Ovary (tissue), 9 donors: ENCODE measurements around the gene OR51B4. TPM values are rescaled to one million over a fixed set of nuclear protein-coding genes. Genes with fewer than 3 reads are reported as not detected.

Source experiments
- DNase-seq, 5 donors: peaks; one replicate each; pipeline ENCODE4 v3.0.0-alpha.2; 2019 to 2020
- H3K27ac ChIP-seq, 2 donors: fragments of 200-600 bp; one replicate each; pipeline versions ENCODE4 v1.5.1 to v1.8.0; 2019 to 2022
- H3K27me3 ChIP-seq: fragments of 200-600 bp; one replicate; pipeline ENCODE4 v1.8.0; 2022
- H3K36me3 ChIP-seq: fragments of 200-600 bp; sonication (generic); one replicate; pipeline ENCODE4 v1.5.1; 2019
- H3K4me1 ChIP-seq: one replicate; pipeline ENCODE4 v1.8.1; 2013; ENCODE audit warnings: mild to moderate bottlenecking, moderate library complexity; ENCODE audit not compliant: insufficient read depth
- H3K4me3 ChIP-seq: fragments of 200-600 bp; sonication (generic); one replicate; pipeline ENCODE4 v1.5.1; 2017
- H3K9me3 ChIP-seq, 2 donors: fragments of 200-600 bp in 1 of 2; sonication (generic) in 1 of 2; one replicate each; pipeline versions ENCODE4 v1.5.1 to v1.8.1; 2013 to 2019; ENCODE audit warnings: mild to moderate bottlenecking in 1 of 2, moderate library complexity in 1 of 2
- EP300 ChIP-seq: sonication (generic); formaldehyde crosslinking; IDR thresholded peaks from one replicate; pipeline ENCODE4 v1.6.1; 2017; ENCODE audit warnings: antibody characterized with exemption
- POLR2A ChIP-seq: fragments of 450-650 bp; IDR thresholded peaks from one replicate; pipeline ENCODE4 v1.6.1; 2017; ENCODE audit warnings: antibody characterized with exemption, mild to moderate bottlenecking, moderate library complexity
- WGBS, 3 donors: extraction: QIAGEN DNeasy Blood & Tissue Kit in 1 of 3; methylation state at CpG; one replicate each; pipeline versions ENCODE4 v1.1.5 to v1.1.7; 2013 to 2017; 5-methylcytosine and 5-hydroxymethylcytosine counted together
- intact Hi-C, 4 donors: fragments of 100-400 bp; cut with DNase I; formaldehyde crosslinking; loops; one replicate each; pipeline versions ENCODE4 v1.11.0 to v1.15.1; 2022 to 2023
- polyA plus RNA-seq, 2 donors: library from polyadenylated mRNA; stranded (reverse); fragments of 200-250 nt in 1 of 2; fragments of 350-450 nt in 1 of 2; fragmentation: Illumina TruSeq in 1 of 2; extraction: RNeasy Lipid Tissue Mini Kit (QIAGEN cat#74804) in 1 of 2; gene quantifications; one replicate each; pipeline ENCODE4 v1.2.3, GENCODE V29; 2013 to 2014
- total RNA-seq, 7 donors: library from RNA; depleted of rRNA in 2 of 7; stranded (reverse); fragments of >200 nt in 2 of 7; fragmentation: NEBNext Ultra II Directional in 3 of 7; extraction: Animal tissue kit (Norgen Biotek cat#: 25700) in 3 of 7; gene quantifications; one replicate each; pipeline versions ENCODE4 v1.1.0 to v1.2.4, GENCODE V29; 2016 to 2023
- TF ChIP-seq, protein P1 (sequence below), 3 donors: fragments of 450-650 bp in 2 of 3; fragments of 200-600 bp in 1 of 3; IDR thresholded peaks; one replicate each; pipeline versions ENCODE4 v1.5.1 to v1.8.0; 2016 to 2022; ENCODE audit warnings: antibody characterized with exemption in 3 of 3, mild to moderate bottlenecking in 1 of 3
- donor health status: DM: no; HTN: no; CAD: no; lungs with moderate emphysema.
- donor health status: DM: no; HTN: no; CAD: no.
- donor health status: Bipolar disorder and iron deficiency.
- donor health status: DM: yes; HTN: yes; CAD: no.
- donor health status: DM: no; HTN: no; CAD: no.
- donor health status: DM: yes; HTN: yes; CAD: no.

The OR51B4 gene
- total and polyA plus RNA-seq, 9 donors, result 0.25 to 0.63 (median 0.46) TPM; not detected in 5

DNA sequence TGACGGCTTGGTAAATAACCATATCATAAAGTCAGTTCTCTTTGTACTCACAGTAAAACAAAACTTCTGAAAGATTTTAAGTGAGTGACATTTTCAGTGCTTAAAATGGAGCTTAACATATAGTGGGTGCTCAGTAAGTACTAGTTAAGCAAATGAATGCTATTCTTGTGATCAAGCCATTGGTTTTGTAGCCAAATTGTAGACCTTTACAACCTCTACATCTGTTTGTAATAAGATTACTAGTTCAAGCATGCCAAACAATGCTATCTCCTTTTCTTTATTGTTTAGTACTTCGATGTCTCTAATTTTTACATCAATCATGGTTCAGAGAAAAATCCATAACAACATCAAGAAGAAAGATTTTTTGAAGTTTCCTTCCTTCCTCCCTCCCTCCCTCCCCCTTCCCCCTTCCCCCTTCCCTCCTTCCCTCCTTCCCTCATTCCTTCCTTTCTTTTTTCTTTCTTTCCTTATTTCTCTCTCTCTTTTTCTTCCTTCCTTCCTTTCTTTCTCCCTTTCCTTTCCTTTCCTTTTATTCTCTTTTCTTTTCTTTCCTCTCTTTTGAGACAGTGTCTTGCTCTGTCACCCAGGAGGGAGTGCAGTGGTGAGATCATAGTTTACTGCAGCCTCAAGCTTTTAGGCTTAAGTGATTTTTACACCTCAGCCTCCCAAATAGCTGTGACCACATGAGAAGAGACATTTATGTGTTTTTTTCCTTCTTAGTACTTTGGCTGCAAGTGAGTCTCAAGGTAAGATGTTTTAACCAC lies 5.7 kb upstream of the OR51B4 start:
- no peaks in the 10 kb centered on the region for H3K36me3 ChIP-seq
- H3K4me1 ChIP-seq, result no peaks in the 10 kb centered on the region
- no peak overlapping the region for H3K27ac ChIP-seq
- no peak overlapping the region for H3K4me3 ChIP-seq
- no peaks in the 10 kb centered on the region for H3K9me3 ChIP-seq
- TF ChIP-seq EP300 (no peak), POLR2A (no peak)
- TF ChIP-seq, protein P1, sequence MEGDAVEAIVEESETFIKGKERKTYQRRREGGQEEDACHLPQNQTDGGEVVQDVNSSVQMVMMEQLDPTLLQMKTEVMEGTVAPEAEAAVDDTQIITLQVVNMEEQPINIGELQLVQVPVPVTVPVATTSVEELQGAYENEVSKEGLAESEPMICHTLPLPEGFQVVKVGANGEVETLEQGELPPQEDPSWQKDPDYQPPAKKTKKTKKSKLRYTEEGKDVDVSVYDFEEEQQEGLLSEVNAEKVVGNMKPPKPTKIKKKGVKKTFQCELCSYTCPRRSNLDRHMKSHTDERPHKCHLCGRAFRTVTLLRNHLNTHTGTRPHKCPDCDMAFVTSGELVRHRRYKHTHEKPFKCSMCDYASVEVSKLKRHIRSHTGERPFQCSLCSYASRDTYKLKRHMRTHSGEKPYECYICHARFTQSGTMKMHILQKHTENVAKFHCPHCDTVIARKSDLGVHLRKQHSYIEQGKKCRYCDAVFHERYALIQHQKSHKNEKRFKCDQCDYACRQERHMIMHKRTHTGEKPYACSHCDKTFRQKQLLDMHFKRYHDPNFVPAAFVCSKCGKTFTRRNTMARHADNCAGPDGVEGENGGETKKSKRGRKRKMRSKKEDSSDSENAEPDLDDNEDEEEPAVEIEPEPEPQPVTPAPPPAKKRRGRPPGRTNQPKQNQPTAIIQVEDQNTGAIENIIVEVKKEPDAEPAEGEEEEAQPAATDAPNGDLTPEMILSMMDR (IDR thresholded peaks at IDR 0.05), result no peak
- H3K27me3 ChIP-seq, result no peaks in the 10 kb centered on the region
- 53 to 70% (median 65%) methylated on average over 2 of the region's 2 CpGs for WGBS, 3 donors
- intact Hi-C loops, result no loop called here
- DNase-seq, result no peak

DNA sequence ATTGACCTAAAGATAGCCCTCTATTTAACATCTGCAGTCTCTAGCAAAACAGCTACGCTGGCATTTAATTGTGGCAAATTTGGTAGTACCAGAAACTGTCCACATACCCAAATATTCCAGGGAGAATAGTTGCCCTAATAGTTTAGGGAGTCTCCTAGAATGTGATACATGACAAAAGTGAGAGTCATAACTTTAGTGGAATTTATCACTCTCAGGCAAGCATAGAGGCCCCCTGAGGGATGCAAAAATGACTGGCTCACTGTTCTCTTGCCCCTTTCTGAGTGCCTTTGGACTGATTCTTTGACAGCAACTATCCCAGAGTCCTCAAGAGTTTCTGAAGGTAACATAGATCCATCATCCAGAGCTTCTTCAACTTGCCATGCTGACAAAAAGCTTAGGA lies 2.3 kb upstream of the OR51B4 start:
- Histone ChIP-seq H3K9me3 (no peaks in the 10 kb centered on the region), H3K36me3 (no peaks in the 10 kb centered on the region), H3K4me3 (no peak overlapping the region), H3K4me1 (no peaks in the 10 kb centered on the region), H3K27me3 (no peaks in the 10 kb centered on the region), H3K27ac (no peak overlapping the region)
- DNase-seq, result no peak
- 91 to 98% (median 91%) methylated on average over 1 of the region's 1 CpG for WGBS, 3 donors
- intact Hi-C loops, result no loop called here
- TF ChIP-seq, protein P1 (IDR thresholded peaks at IDR 0.05), result no peak
- TF ChIP-seq POLR2A (no peak), EP300 (no peak)

DNA sequence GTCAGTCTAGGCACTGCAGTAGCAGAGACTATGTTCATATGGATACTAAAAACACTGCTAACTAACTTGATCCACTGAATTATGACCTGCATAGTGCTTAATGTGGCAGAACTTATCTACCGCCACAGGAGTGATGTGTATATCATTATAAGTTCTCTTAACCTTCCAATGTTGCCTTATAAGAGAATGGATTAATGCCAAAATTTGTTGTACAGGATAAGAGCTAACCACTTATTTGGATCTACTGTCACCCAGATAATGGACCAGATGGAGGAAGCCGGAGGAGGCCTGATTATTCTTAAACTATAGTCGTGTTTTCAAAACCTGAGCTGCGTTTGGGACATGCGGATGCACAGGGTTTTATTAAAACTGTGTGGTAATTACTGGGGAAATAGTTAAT lies 1.9 kb upstream of the OR51B4 start:
- intact Hi-C loops, result no loop called here
- DNase-seq, result no peak
- Histone ChIP-seq H3K9me3 (no peaks in the 10 kb centered on the region), H3K27ac (no peak overlapping the region), H3K4me1 (no peaks in the 10 kb centered on the region), H3K27me3 (no peaks in the 10 kb centered on the region), H3K4me3 (no peak overlapping the region), H3K36me3 (no peaks in the 10 kb centered on the region)
- WGBS, 3 donors, result 50 to 57% (median 54%) methylated on average over 5 of the region's 5 CpGs
- TF ChIP-seq POLR2A, result no peak
- TF ChIP-seq EP300, result no peak
- TF ChIP-seq, protein P1 (IDR thresholded peaks at IDR 0.05), result no peak

DNA sequence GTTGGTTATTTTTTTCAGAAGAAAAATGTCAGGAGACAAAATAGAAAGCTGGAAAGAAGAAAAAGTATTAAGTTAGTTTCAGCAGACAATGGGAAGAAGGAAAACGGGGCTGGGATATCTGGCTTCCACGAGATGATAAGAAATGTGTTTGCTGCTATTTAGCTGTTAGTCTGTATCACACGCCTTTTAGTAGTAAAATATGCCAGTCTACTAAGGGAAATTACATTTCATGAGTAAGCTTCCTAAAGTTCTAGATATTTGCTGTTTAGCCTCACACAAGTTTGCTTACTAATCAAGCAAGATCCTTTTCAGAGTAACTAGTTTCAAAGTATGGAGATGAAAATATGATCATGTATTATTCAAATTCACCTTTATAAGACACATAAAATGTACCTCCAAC lies 1.5 kb downstream of the OR51B4 start:
- H3K27me3 ChIP-seq, result no peaks in the 10 kb centered on the region
- H3K9me3 ChIP-seq, result no peaks in the 10 kb centered on the region
- H3K27ac ChIP-seq, result no peak overlapping the region
- DNase-seq, result no peak
- no peaks in the 10 kb centered on the region for H3K4me1 ChIP-seq
- TF ChIP-seq POLR2A (no peak), EP300 (no peak)
- TF ChIP-seq, protein P1 (IDR thresholded peaks at IDR 0.05), result no peak
- 5 to 11% (median 5%) methylated on average over 3 of the region's 3 CpGs for WGBS, 3 donors
- H3K4me3 ChIP-seq, result no peak overlapping the region
- H3K36me3 ChIP-seq, result no peaks in the 10 kb centered on the region
- intact Hi-C loops, result no loop called here
